HG03025 (cell line): ENCODE results near the gene IQSEC3.
"Not testable (repeated sequence)": the region's sequence is repeated elsewhere in the genome, so short reads cannot be mapped to it uniquely, and the experiment has no call there.

ENCODE experiments used
- ATAC-seq: cut with Tn5 transposase; IDR thresholded peaks from one replicate; pipeline ENCODE4 v1.9.1; 2021; ENCODE audit warnings: mild to moderate bottlenecking, moderate library complexity; ENCODE audit not compliant: unreplicated experiment, low FRiP score

Gene IQSEC3

GRCh38 chr12:175250-175649 is 108.7 kb downstream of the IQSEC3 start:
- no peak for ATAC-seq

- ATAC-seq = no peak
These were observed 109.2 kb downstream of the IQSEC3 start for GRCh38 chr12:175759-176158.

GRCh38 chr12:176321-177181 is 110.0 kb downstream of the IQSEC3 start:
- no peak for ATAC-seq

- ATAC-seq = no peak
These were observed 110.9 kb downstream of the IQSEC3 start for GRCh38 chr12:177336-177979.

- ATAC-seq = no peak
These were observed 111.6 kb downstream of the IQSEC3 start for GRCh38 chr12:177980-178828.

GRCh38 chr12:178829-179109 is 112.2 kb downstream of the IQSEC3 start:
- ATAC-seq = no peak

GRCh38 chr12:179131-179884 is 112.7 kb downstream of the IQSEC3 start:
- ATAC-seq = no peak

GRCh38 chr12:179885-180284 is 113.3 kb downstream of the IQSEC3 start:
- ATAC-seq = no peak

GRCh38 chr12:180445-180844 is 113.9 kb downstream of the IQSEC3 start:
- ATAC-seq = no peak

GRCh38 chr12:181921-182320 is 115.4 kb downstream of the IQSEC3 start:
- ATAC-seq = no peak

- ATAC-seq = no peak
These were observed 115.9 kb downstream of the IQSEC3 start for GRCh38 chr12:182381-182892.

- no peak for ATAC-seq
These were observed 118.4 kb downstream of the IQSEC3 start for GRCh38 chr12:184811-185575.

- ATAC-seq = no peak
These were observed 119.0 kb downstream of the IQSEC3 start for GRCh38 chr12:185576-185955.

GRCh38 chr12:186006-186625 is 119.5 kb downstream of the IQSEC3 start:
- no peak for ATAC-seq

GRCh38 chr12:187986-188909 is 121.7 kb downstream of the IQSEC3 start:
- not testable (repeated sequence) for ATAC-seq

GRCh38 chr12:188910-189621 is 122.5 kb downstream of the IQSEC3 start:
- no peak for ATAC-seq

GRCh38 chr12:189622-189962 is 123.0 kb downstream of the IQSEC3 start:
- ATAC-seq = no peak

GRCh38 chr12:190881-191280 is 124.3 kb downstream of the IQSEC3 start:
- ATAC-seq = no peak
